Body of pancreas (tissue), 4 donors: ENCODE data around the gene PTGDS. TPM values are rescaled to one million over a fixed set of nuclear protein-coding genes. Genes with fewer than 3 reads are reported as not detected.

Experiments
- ATAC-seq: fragments of 150-250 bp; one replicate; pipeline ENCODE4 v1.9.1; 2016
- DNase-seq, 4 donors: peaks; one replicate each; pipeline ENCODE4 v3.0.0-alpha.2; 2019
- H3K27ac ChIP-seq, 4 donors: fragments of 200-600 bp; sonication (generic); 1 replicate in 3 of 4; 2 replicates in 1 of 4; pipeline versions ENCODE4 v1.5.1 to v1.6.1; 2016 to 2019; ENCODE audit warnings: mild to moderate bottlenecking in 1 of 4, mixed read lengths in 1 of 4, moderate library complexity in 1 of 4
- H3K27me3 ChIP-seq, 2 donors: fragments of 200-600 bp; sonication (generic); one replicate each; pipeline ENCODE4 v1.6.0; 2016; ENCODE audit warnings: mild to moderate bottlenecking in 1 of 2
- H3K36me3 ChIP-seq, 2 donors: fragments of 200-600 bp; sonication (generic); replicated peaks in 1 of 2; 2 replicates each; pipeline ENCODE4 v1.5.1; 2016; ENCODE audit warnings: low read depth in 2 of 2; ENCODE audit not compliant: insufficient read depth in 1 of 2
- H3K4me1 ChIP-seq: fragments of 200-600 bp; sonication (generic); one replicate; pipeline ENCODE4 v1.6.0; 2016
- H3K4me3 ChIP-seq, 2 donors: fragments of 200-600 bp; sonication (generic); 1 replicate in 1 of 2; 2 replicates in 1 of 2; pipeline ENCODE4 v1.5.1; 2016 to 2019
- H3K9me3 ChIP-seq, 3 donors: fragments of 200-600 bp; sonication (generic); 1 replicate in 2 of 3; 2 replicates in 1 of 3; pipeline ENCODE4 v1.5.1; 2016
- POLR2A ChIP-seq, 3 donors: fragments of 450-650 bp; IDR thresholded peaks; one replicate each; pipeline ENCODE4 v1.6.1; 2016; ENCODE audit warnings: antibody characterized with exemption in 3 of 3, mild to moderate bottlenecking in 2 of 3
- WGBS, 2 donors: methylation state at CpG; one replicate each; pipeline ENCODE4 v1.1.5; 2017; 5-methylcytosine and 5-hydroxymethylcytosine counted together
- intact Hi-C: fragments of 100-400 bp; cut with DNase I; formaldehyde crosslinking; loops from one replicate; pipeline ENCODE4 v1.15.1; 2023
- total RNA-seq, 2 donors: library from RNA; depleted of rRNA; stranded (reverse); fragments of >200 nt; gene quantifications; one replicate each; pipeline ENCODE4 v1.1.0, GENCODE V29; 2016
- TF ChIP-seq, protein P1 (sequence below), 7 experiments: fragments of 450-650 bp in 4 of 7; fragments of 200-600 bp in 3 of 7; sonication (generic) in 3 of 7; IDR thresholded peaks; one replicate each; pipeline ENCODE4 v1.5.1; 2016 to 2019; ENCODE audit warnings: antibody characterized with exemption in 7 of 7

PTGDS gene
- total RNA-seq, 2 donors from 2014 or later = 17.8 to 48.0 TPM

DNA sequence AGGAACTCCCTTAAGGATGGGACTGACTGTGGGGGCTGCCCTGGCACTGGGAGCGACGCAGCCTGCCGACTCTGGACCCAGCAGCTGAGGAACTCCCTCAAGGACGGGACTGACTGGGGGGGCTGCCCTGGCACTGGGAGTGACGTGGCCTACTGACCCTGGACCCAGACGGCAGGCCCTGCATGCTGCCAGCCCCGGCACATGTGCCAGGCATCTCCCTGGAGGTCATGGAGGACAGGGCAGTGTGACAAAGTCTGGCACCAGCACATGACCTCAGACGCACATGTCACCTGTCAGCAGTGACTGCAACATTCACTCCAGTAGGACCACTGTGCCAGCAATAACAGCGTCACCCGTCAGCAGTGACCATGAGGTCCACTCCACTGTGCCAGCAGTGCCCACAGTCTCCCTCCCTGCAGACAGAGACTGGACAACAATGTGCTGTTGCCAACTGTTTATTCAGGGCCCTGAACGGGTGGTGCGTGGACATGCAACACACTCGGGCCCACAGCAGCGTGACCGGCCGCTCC lies 37.2 kb upstream of the PTGDS start:
- intact Hi-C loops = loop anchor here (10.0 kb wide), 1 partner anchor 85 kb away; the partner anchor contains the start of gene MAMDC4
- WGBS, 2 donors = 46% methylated on average over 16 of the region's 16 CpGs; no CpG with 5 or more reads in 1 of the 2 donors
- TF ChIP-seq, protein P1, sequence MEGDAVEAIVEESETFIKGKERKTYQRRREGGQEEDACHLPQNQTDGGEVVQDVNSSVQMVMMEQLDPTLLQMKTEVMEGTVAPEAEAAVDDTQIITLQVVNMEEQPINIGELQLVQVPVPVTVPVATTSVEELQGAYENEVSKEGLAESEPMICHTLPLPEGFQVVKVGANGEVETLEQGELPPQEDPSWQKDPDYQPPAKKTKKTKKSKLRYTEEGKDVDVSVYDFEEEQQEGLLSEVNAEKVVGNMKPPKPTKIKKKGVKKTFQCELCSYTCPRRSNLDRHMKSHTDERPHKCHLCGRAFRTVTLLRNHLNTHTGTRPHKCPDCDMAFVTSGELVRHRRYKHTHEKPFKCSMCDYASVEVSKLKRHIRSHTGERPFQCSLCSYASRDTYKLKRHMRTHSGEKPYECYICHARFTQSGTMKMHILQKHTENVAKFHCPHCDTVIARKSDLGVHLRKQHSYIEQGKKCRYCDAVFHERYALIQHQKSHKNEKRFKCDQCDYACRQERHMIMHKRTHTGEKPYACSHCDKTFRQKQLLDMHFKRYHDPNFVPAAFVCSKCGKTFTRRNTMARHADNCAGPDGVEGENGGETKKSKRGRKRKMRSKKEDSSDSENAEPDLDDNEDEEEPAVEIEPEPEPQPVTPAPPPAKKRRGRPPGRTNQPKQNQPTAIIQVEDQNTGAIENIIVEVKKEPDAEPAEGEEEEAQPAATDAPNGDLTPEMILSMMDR (IDR thresholded peaks at IDR 0.05) = no peak
- TF ChIP-seq POLR2A (IDR thresholded peaks at IDR 0.05) = no peak
- Histone ChIP-seq H3K27me3 (no peaks in the 10 kb centered on the region), H3K27ac (no peak overlapping the region), H3K36me3 (peaks cover 20 to 26% of the 10 kb centered on the region in 2 donors), H3K4me3 (no peak overlapping the region), H3K4me1 (peaks cover 21% of the 10 kb centered on the region), H3K9me3 (no peaks in the 10 kb centered on the region)
- DNase-seq (peak in 2 of 4 donors; percentile 62 to 69), ATAC-seq (no peak)

DNA sequence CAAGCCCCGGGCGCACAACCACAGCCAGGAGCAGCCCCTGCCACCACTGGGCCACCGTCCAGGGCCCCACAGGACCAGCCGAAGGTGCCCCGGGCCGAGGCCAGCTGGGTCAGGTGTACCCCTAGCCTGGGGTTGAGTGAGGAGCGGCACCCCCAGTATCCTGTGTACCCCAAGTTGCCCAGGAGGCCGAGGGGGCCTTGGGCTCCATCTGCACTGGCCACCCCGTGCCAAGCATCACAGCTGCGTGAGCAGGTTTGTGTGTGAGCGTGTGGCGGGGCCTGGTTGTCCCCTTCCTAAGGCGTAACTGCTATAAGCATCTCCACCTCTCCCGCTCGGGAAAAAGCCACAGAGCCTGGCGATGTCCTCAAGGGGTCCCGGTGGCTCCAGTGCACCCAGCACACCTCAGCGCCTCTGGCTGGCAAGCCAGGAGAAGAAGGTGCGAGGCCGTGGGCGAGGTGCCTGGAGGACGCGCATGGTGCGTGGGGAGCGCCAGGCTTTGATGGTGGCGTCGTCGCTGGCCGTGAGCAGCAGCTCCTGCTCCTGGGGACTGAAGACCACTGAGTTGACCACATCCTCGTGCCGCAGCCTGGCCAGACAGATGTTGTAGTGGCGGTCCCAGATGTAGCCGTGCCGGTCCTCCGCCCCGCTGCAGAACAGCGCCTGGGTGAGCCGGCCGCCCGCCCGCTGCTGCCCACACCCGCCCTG lies 36.6 kb upstream of the PTGDS start:
- intact Hi-C loops = loop anchor here (10.0 kb wide), 1 partner anchor 86 kb away; the partner anchor contains the start of gene MAMDC4
- Histone ChIP-seq H3K4me1 (peaks cover 22% of the 10 kb centered on the region), H3K27ac (no peak overlapping the region), H3K4me3 (no peak overlapping the region), H3K9me3 (no peaks in the 10 kb centered on the region), H3K27me3 (no peaks in the 10 kb centered on the region), H3K36me3 (peaks cover 20 to 26% of the 10 kb centered on the region in 2 donors)
- DNase-seq = no peak
- WGBS, 2 donors = 92 to 98% methylated on average over 21 to 42 of the region's 42 CpGs
- no peak for TF ChIP-seq POLR2A (IDR thresholded peaks at IDR 0.05)
- TF ChIP-seq, protein P1 (IDR thresholded peaks at IDR 0.05) = no peak
- ATAC-seq = no peak

DNA sequence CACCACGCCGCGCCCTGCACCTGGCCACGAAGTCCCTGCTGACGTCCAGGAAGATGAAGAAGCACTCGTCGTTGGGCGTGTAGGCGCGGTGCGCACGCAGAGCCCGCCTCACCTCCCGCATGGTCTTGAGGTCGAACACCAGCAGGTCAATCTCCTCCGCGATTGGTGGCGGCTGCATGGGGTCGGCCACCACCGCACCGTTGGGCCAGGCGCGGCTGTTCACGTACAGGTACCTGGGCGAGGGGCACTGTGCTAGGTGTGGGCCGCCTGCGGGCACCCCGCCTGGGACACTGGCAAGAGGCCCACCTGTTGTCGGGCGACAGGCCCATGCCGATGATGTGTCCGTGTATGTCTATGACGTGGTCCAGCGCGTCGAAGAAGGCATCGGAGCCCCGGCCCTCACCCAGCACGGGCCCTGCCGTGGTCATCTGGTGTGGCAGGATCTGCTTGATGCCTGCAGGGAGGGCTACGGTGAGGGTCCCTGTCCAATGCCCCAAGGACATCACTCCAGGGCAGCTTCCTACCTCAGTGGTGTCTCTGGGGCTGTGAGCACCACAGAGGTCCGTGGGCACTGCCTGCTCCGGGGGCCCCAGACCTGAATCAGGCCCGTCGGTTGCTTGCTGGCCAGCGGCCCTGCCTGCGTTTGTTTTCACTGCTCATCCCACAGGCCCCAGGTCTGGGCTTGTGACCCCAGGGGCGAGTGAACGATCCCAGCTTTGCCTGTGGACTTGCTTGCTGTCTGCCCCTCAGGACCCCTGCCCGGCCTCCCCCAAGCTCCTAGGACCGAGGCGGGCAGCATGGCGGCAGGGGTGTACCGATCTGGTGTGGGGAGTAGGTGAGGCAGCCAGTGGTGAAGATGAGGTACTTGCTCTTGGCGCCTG lies 35.8 kb upstream of the PTGDS start:
- DNase-seq (no peak), ATAC-seq (no peak)
- Histone ChIP-seq H3K4me1 (peaks cover 22% of the 10 kb centered on the region), H3K9me3 (no peaks in the 10 kb centered on the region), H3K4me3 (no peak overlapping the region), H3K36me3 (peaks cover 20 to 26% of the 10 kb centered on the region in 2 donors), H3K27me3 (no peaks in the 10 kb centered on the region), H3K27ac (no peak overlapping the region)
- intact Hi-C loops = loop anchor here (10.0 kb wide), 1 partner anchor 87 kb away; the partner anchor contains the start of gene MAMDC4
- 91 to 92% methylated on average over 23 to 51 of the region's 55 CpGs for WGBS, 2 donors
- TF ChIP-seq, protein P1 (IDR thresholded peaks at IDR 0.05) = no peak
- TF ChIP-seq POLR2A (IDR thresholded peaks at IDR 0.05) = no peak

DNA sequence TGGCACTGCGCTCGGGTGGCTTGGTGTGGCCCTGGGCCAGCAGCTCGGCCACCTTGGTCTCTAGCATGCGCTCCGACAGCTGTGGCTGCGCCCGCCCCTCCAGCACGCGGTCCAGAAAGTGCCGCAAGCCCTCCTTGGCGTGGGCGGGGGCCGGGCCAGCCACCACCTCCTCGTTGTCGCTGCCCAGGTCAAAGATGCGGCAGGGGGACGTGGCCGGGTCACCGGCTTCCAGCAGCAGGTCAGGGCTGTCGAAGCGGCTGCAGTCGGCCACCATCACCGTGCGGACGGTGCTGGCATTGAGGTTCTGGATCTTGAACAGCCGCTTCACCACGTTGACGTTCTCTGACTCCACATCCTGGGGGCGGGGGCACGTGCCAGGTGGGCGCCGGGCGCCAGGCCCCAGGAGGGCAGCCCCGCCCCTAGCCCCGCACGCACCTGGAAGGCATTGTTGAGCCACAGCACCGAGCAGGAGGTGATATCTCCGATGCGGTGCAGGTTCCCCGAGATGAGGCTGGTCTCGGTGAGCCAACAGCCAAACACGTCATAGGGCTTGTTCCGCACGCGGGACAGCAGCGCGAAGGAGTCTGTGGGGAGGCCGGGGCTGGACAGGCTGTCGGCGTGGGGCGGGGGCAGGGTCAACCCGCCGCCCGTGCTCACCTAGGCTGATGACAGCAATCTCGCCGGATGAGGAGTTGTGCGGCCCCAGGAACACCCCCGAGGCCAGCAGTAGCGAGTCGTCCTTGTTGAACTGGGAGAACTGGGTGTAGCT lies 35.0 kb upstream of the PTGDS start:
- TF ChIP-seq, protein P1 (IDR thresholded peaks at IDR 0.05) = no peak
- no peak for TF ChIP-seq POLR2A (IDR thresholded peaks at IDR 0.05)
- ATAC-seq (no peak), DNase-seq (peak in 1 of 4 donors; percentile 10)
- H3K4me1 ChIP-seq = peaks cover 22% of the 10 kb centered on the region
- H3K9me3 ChIP-seq = no peaks in the 10 kb centered on the region
- peaks cover 20 to 26% of the 10 kb centered on the region in 2 donors for H3K36me3 ChIP-seq
- 94% methylated on average over 37 of the region's 60 CpGs; no CpG with 5 or more reads in 1 of the 2 donors for WGBS, 2 donors
- intact Hi-C loops = loop anchor here (10.0 kb wide), 1 partner anchor 87 kb away; the partner anchor contains the start of gene MAMDC4
- H3K27ac ChIP-seq = no peak overlapping the region
- H3K4me3 ChIP-seq = no peak overlapping the region
- no peaks in the 10 kb centered on the region for H3K27me3 ChIP-seq
